OCI-LY3 (cell line): ENCODE measurements around the gene VAV3.

Experiments
- EZH2phosphoT487 ChIP-seq: fragments of 200-600 bp; shearing (Covaris generic); IDR thresholded peaks from 2 replicates; pipeline ENCODE4 v1.6.1; 2018; ENCODE audit warnings: antibody characterized with exemption, mixed run types, low read depth
- TF ChIP-seq, protein P1 (sequence below): fragments of 200-600, 300-600 bp; sonication (generic); IDR thresholded peaks from 2 replicates; pipeline ENCODE4 v1.5.1; 2014; ENCODE audit warnings: antibody characterized with exemption, low read length, low read depth

- TF ChIP-seq, protein P1, sequence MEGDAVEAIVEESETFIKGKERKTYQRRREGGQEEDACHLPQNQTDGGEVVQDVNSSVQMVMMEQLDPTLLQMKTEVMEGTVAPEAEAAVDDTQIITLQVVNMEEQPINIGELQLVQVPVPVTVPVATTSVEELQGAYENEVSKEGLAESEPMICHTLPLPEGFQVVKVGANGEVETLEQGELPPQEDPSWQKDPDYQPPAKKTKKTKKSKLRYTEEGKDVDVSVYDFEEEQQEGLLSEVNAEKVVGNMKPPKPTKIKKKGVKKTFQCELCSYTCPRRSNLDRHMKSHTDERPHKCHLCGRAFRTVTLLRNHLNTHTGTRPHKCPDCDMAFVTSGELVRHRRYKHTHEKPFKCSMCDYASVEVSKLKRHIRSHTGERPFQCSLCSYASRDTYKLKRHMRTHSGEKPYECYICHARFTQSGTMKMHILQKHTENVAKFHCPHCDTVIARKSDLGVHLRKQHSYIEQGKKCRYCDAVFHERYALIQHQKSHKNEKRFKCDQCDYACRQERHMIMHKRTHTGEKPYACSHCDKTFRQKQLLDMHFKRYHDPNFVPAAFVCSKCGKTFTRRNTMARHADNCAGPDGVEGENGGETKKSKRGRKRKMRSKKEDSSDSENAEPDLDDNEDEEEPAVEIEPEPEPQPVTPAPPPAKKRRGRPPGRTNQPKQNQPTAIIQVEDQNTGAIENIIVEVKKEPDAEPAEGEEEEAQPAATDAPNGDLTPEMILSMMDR: no peak
- no peak for TF ChIP-seq EZH2phosphoT487
Observed at GRCh38 chr1:107698161-107698560, 266.8 kb downstream of the VAV3 start.
